Epithelial cell of esophagus (primary cell): ENCODE results near the gene POLR1A.

ENCODE experiments used
- DNase-seq: peaks from one replicate; pipeline ENCODE4 v3.0.0; 2010; ENCODE audit warnings: low read depth
- H3K4me3 ChIP-seq: 2 replicates; pipeline ENCODE4 v1.5.1; 2011; ENCODE audit warnings: mild to moderate bottlenecking, low read length, control low read depth
- CTCF ChIP-seq: IDR thresholded peaks from 2 replicates; pipeline ENCODE4 v1.5.1; 2011; ENCODE audit warnings: low read depth, mild to moderate bottlenecking, low read length, control low read depth, inconsistent platforms; ENCODE audit not compliant: insufficient read depth; ENCODE audit errors: missing control alignments

Gene POLR1A

GRCh38 chr2:86069783-86070339 is 35.8 kb downstream of the POLR1A start:
- no peak for DNase-seq
- TF ChIP-seq CTCF, result no peak
- no peak overlapping the region for H3K4me3 ChIP-seq

GRCh38 chr2:86069091-86069685 is 36.5 kb downstream of the POLR1A start:
- no peak for DNase-seq
- no peak for TF ChIP-seq CTCF
- no peak overlapping the region for H3K4me3 ChIP-seq

DNA sequence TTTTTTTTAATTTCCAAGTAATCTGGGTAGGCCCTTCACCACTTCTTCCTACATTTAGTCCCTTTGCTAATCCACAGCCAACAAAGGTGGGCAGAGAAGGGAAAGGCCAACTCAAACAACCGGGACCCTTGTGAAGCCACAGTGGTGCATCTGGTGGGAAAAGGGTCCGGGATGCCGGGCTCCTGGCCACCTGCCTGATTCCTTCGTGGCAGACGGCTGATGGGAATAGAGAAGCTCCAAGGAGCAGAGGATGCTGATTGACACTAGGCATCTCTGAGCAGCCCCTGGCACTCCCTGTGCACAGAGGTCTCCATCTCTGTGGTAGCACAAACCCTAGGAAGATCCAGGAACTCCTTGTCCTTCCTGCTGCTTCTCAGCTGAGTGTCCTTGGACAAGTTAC is 37.0 kb downstream of the POLR1A start:
- DNase-seq, result no peak
- no peak overlapping the region for H3K4me3 ChIP-seq

GRCh38 chr2:86068136-86068588 is 37.5 kb downstream of the POLR1A start:
- no peak for DNase-seq
- no peak for TF ChIP-seq CTCF
- H3K4me3 ChIP-seq, result no peak overlapping the region

More for the DNA sequence above, 37.0 kb downstream of the POLR1A start:
- TF ChIP-seq CTCF, result no peak

DNA sequence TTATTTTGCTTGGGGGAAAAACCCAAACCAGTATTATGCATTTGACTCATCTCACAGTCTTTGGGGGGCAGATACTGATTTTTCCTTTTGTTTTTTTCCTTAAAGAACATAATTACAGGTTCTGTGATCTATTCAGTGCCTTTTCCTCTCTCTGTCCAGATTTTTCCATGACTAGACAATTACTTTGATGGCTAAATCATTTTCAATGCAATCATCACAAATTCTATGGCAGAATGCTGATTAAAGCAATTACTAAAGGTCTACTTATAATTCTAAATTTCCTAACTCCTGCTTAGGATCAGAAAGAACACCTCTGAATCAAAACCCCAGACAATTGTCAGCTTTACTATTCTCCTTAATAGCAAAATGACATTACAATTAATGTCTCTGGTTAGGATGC is 38.8 kb downstream of the POLR1A start:
- TF ChIP-seq CTCF, result no peak
- H3K4me3 ChIP-seq, result no peak overlapping the region
- DNase-seq, result no peak

- DNase-seq, result no peak
- no peak for TF ChIP-seq CTCF
These were observed 39.6 kb downstream of the POLR1A start for GRCh38 chr2:86066007-86066578.

DNA sequence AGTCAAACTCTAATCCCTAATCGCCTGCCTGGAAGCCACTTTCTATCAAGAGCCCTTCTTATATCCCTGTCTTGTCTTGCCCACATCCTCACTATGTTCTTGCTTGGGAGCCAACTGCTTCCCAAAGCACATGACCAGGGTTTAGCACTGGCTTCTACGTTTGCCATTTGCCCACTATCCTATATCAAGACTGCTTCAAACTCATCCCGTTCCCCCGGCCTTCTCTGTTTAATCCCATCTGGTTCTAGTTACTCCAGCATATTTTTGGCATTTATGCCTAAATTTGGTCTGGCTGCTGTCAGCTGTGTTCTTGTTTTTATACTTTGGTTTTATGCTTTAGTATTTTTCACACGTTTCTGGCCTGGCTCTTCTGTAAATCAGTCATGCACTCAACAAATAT is 40.2 kb downstream of the POLR1A start:
- H3K4me3 ChIP-seq, result no peak overlapping the region
- no peak for TF ChIP-seq CTCF
- no peak for DNase-seq

More at GRCh38 chr2:86066007-86066578, 39.6 kb downstream of the POLR1A start:
- no peak overlapping the region for H3K4me3 ChIP-seq
